K562 (cell line): ENCODE measurements around the gene KCNAB2. TPM values are rescaled to one million over a fixed set of nuclear protein-coding genes. Genes with fewer than 3 reads are reported as not detected.

Source experiments
- ATAC-seq: fragments of 200-7000 bp; cut with Tn5 transposase; 3 replicates; pipeline ENCODE4 v1.9.1; 2020; ENCODE audit warnings: moderate library complexity
- BruUV-seq: library from RNA; stranded (reverse); fragments of 400-500 nt; replicated peaks from 2 replicates; lab custom pipeline; 2021; lab: Mats Ljungman, UMichigan
- CTCF ChIA-PET: fragments of 300-600 bp; formaldehyde crosslinking; extraction: SDS; loops from one replicate; lab custom pipeline; 2021; ENCODE audit warnings: low intra/inter-chr PET ratio; lab: Yijun Ruan, JAX
- POLR2A ChIA-PET: fragments of 300-600, 350-650 bp; sonication (Branson Sonifier 250); formaldehyde crosslinking; extraction: SDS; loops from one replicate; lab custom pipeline; 2021; ENCODE audit warnings: antibody characterized with exemption, inconsistent platforms; lab: Yijun Ruan, JAX
- DNase-seq, 4 experiments: peaks; one replicate each; pipeline versions ENCODE4 v3.0.0 to v3.0.0-alpha.2; 2011 to 2018; ENCODE audit warnings: low spot score in 3 of 4, mixed read lengths in 3 of 4; ENCODE audit errors: extremely low read depth in 1 of 4
- FAIRE-seq: peaks from 2 replicates; lab custom pipeline; 2011; peaks lifted over from hg19 to GRCh38; lab: Jason Lieb, UNC
- H2AFZ ChIP-seq: 2 replicates; pipeline ENCODE4 v1.6.0; 2011; ENCODE audit warnings: low read depth, low read length, control low read depth, inconsistent platforms
- H3K27ac ChIP-seq: fragments of 200-600 bp; 3 replicates; pipeline ENCODE4 v1.8.0; 2011; ENCODE audit warnings: low read depth, mild to moderate bottlenecking, control low read depth, inconsistent platforms, low read length, moderate library complexity, mixed read lengths; ENCODE audit errors: extremely low read depth
- H3K27me3 ChIP-seq, 2 experiments: fragments of 300-600 bp in 1 of 2; 2 replicates in 1 of 2; 3 replicates in 1 of 2; pipeline versions ENCODE4 v1.6.0 to v1.8.0; 2011; ENCODE audit warnings: inconsistent platforms in 2 of 2, low read length in 2 of 2, mild to moderate bottlenecking in 1 of 2, mixed read lengths in 1 of 2, moderate library complexity in 1 of 2; ENCODE audit not compliant: control insufficient read depth in 2 of 2, insufficient read depth in 2 of 2
- H3K36me3 ChIP-seq: fragments of 300-600 bp; 3 replicates; pipeline ENCODE4 v1.8.0; 2011; ENCODE audit warnings: mild to moderate bottlenecking, low read length, inconsistent platforms; ENCODE audit not compliant: control insufficient read depth, insufficient read depth
- H3K4me1 ChIP-seq, 2 experiments: fragments of 200-600 bp in 1 of 2; replicated peaks in 1 of 2; 2 replicates in 1 of 2; 3 replicates in 1 of 2; pipeline versions ENCODE4 v1.5.1 to v1.8.0; 2011; ENCODE audit warnings: inconsistent platforms in 2 of 2, low read length in 2 of 2, mild to moderate bottlenecking in 1 of 2, mixed read lengths in 1 of 2, moderate library complexity in 1 of 2; ENCODE audit not compliant: control insufficient read depth in 2 of 2, insufficient read depth in 2 of 2
- H3K4me2 ChIP-seq: 2 replicates; pipeline ENCODE4 v1.6.1; 2011; ENCODE audit warnings: low read length, control low read depth, inconsistent platforms, mixed read lengths; ENCODE audit not compliant: insufficient read depth
- H3K4me3 ChIP-seq: fragments of 200-600 bp; sonication (generic), shearing (Covaris generic); 2 replicates; pipeline ENCODE4 v1.5.1; 2016; ENCODE audit warnings: control low read depth, inconsistent platforms
- H3K79me2 ChIP-seq: fragments of 200-600 bp; 3 replicates; pipeline ENCODE4 v1.8.0; 2011; ENCODE audit warnings: low read length, inconsistent platforms; ENCODE audit not compliant: control insufficient read depth, insufficient read depth
- H3K9ac ChIP-seq, 2 experiments: 2 replicates each; pipeline versions ENCODE4 v1.6.0 to v1.6.1; 2011; ENCODE audit warnings: low read depth in 2 of 2, low read length in 2 of 2, control low read depth in 1 of 2, inconsistent platforms in 1 of 2, mild to moderate bottlenecking in 1 of 2, mixed read lengths in 1 of 2; ENCODE audit not compliant: insufficient read depth in 1 of 2
- H3K9me1 ChIP-seq: one replicate; pipeline ENCODE4 v1.6.0; 2011; ENCODE audit warnings: inconsistent platforms, mild to moderate bottlenecking, low read length, moderate library complexity; ENCODE audit not compliant: control insufficient read depth, insufficient read depth
- H3K9me3 ChIP-seq: replicated peaks from 2 replicates; pipeline ENCODE4 v1.5.1; 2011; ENCODE audit warnings: low read depth, low read length, inconsistent platforms; ENCODE audit not compliant: control insufficient read depth, insufficient read depth
- H4K20me1 ChIP-seq: replicated peaks from 2 replicates; pipeline ENCODE4 v1.6.1; 2011; ENCODE audit warnings: low read length, inconsistent platforms, mixed read lengths; ENCODE audit not compliant: control insufficient read depth, insufficient read depth
- ARID4B ChIP-seq: sonication (generic); formaldehyde crosslinking; IDR thresholded peaks from 2 replicates; pipeline ENCODE4 v1.8.0; 2022; ENCODE audit warnings: mild to moderate bottlenecking, missing genetic modification reagents
- CSDE1 ChIP-seq, 2 experiments: fragments of 450-650 bp; IDR thresholded peaks; 2 replicates each; pipeline ENCODE4 v1.6.1; 2016; ENCODE audit warnings: mild to moderate bottlenecking in 1 of 2
- ETV1 ChIP-seq: fragments of 450-650 bp; conservative IDR thresholded peaks from 2 replicates; pipeline ENCODE4 v1.6.1; 2016; ENCODE audit warnings: missing genetic modification characterization, control low read depth, low read depth, missing compliant biosample characterization
- GABPB1 ChIP-seq: sonication (generic); formaldehyde crosslinking; IDR thresholded peaks from 2 replicates; pipeline ENCODE4 v1.8.0; 2022; ENCODE audit warnings: mild to moderate bottlenecking, missing genetic modification reagents
- GTF2F1 ChIP-seq: IDR thresholded peaks from 2 replicates; pipeline ENCODE4 v1.6.1; 2011; ENCODE audit warnings: low read depth, low read length, improper control_type of control experiment
- KDM4B ChIP-seq, 2 experiments: fragments of 450-650 bp in 1 of 2; sonication (generic) in 1 of 2; IDR thresholded peaks; 2 replicates each; pipeline ENCODE4 v1.6.1; 2016 to 2017; ENCODE audit warnings: borderline replicate concordance in 2 of 2, antibody characterized with exemption in 1 of 2, low read depth in 1 of 2, mild to moderate bottlenecking in 1 of 2
- MED1 ChIP-seq: sonication (generic); formaldehyde crosslinking; IDR thresholded peaks from 2 replicates; pipeline ENCODE4 v1.8.1; 2023; ENCODE audit warnings: missing genetic modification reagents, borderline replicate concordance
- MITF ChIP-seq: IDR thresholded peaks from 2 replicates; pipeline ENCODE4 v1.6.1; 2014; ENCODE audit warnings: antibody characterized with exemption
- PHF8 ChIP-seq: fragments of 200-600 bp; sonication (generic); IDR thresholded peaks from 2 replicates; pipeline ENCODE4 v1.6.1; 2012; ENCODE audit warnings: mixed run types, mild to moderate bottlenecking, inconsistent platforms, low read length, moderate library complexity, borderline replicate concordance
- TFAP4 ChIP-seq: sonication (generic); formaldehyde crosslinking; IDR thresholded peaks from 2 replicates; pipeline ENCODE4 v1.8.0; 2022; ENCODE audit warnings: missing genetic modification reagents, mild to moderate bottlenecking, moderate library complexity, borderline replicate concordance
- ZFP36 ChIP-seq: fragments of 150-350 bp; IDR thresholded peaks from 2 replicates; pipeline ENCODE4 v1.6.1; 2018; ENCODE audit warnings: low read length, low read depth; ENCODE audit not compliant: partially characterized antibody
- ZNF165 ChIP-seq: fragments of 250-450 bp; sonication (Bioruptor Pico); IDR thresholded peaks from 2 replicates; pipeline ENCODE4 v1.4.0; 2020; ENCODE audit warnings: borderline replicate concordance
- ZNF282 ChIP-seq: sonication (generic); formaldehyde crosslinking; IDR thresholded peaks from 2 replicates; pipeline ENCODE4 v1.8.1; 2023; ENCODE audit warnings: missing genetic modification reagents
- WGBS: fragments of 100-300 bp; shearing (Covaris generic); methylation state at CpG from one replicate; pipeline ENCODE4 v1.1.6; 2016; ENCODE audit warnings: low coverage, mixed read lengths; ENCODE audit not compliant: insufficient coverage; ENCODE audit errors: missing lambda C conversion rate; 5-methylcytosine and 5-hydroxymethylcytosine counted together
- in situ Hi-C: fragments of 300-500 bp; cut with MboI; formaldehyde crosslinking; loops from 4 replicates; pipeline ENCODE4 v1.15.0; 2018; ENCODE audit warnings: inconsistent platforms, mixed read lengths
- intact Hi-C: fragments of 100-400 bp; cut with micrococcal nuclease; formaldehyde crosslinking; loops from 2 replicates; pipeline ENCODE4 v1.14.2; 2022
- polyA plus RNA-seq, 8 experiments: library from polyadenylated mRNA; depleted of rRNA in 4 of 8; stranded (reverse) in 5 of 8; unstranded in 3 of 8; fragments of >200 nt; fragmentation: Nextera tagmentation in 2 of 8; fragmentation: Illumina TruSeq in 1 of 8; extraction: Ambion mirVana in 2 of 8; extraction: Trizol in 1 of 8; gene quantifications; 2 replicates each; pipeline versions ENCODE4 v1.2.1 to v1.2.3, GENCODE V29; 2011 to 2014; ENCODE audit warnings: inconsistent platforms in 1 of 8, missing spikeins in 1 of 8
- total RNA-seq, 7 experiments: library from RNA; depleted of rRNA in 6 of 7; stranded (reverse); fragments of >200 nt in 6 of 7; fragmentation: Illumina TruSeq in 2 of 7; extraction: Trizol in 2 of 7; gene quantifications; 2 replicates each; pipeline versions ENCODE4 v1.2.1 to v1.2.3, GENCODE V29; 2011 to 2021; ENCODE audit warnings: low replicate concordance in 1 of 7
- TF ChIP-seq, protein P1 (sequence below): fragments of 250-450 bp; sonication (Bioruptor Pico); IDR thresholded peaks from 2 replicates; pipeline ENCODE4 v1.5.0; 2021

KCNAB2 gene
- total and polyA plus RNA-seq, 9 of the 15 experiments (the other 6 are each of a cell fraction or from before 2014, with no cell fraction given), result 1.8 to 15.8 (median 7.1) TPM

GRCh38 chr1:6105763-6106162 is 60.1 kb downstream of the KCNAB2 start:
- FAIRE-seq, result peak; percentile 73
- intact Hi-C loops, result no loop called here
- Histone ChIP-seq H3K9me3 (no peaks in the 10 kb centered on the region), H3K27ac (no peak overlapping the region), H3K4me2 (no peak overlapping the region), H3K27me3 (peaks cover 17 to 54% of the 10 kb centered on the region in 2 experiments; a peak in 4 of 5 replicates), H2AFZ (peak overlapping the region; percentile 14), H3K4me1 (peaks cover 0 to 29% of the 10 kb centered on the region in 2 experiments; a peak in 2 of 5 replicates), H3K79me2 (no peaks in the 10 kb centered on the region), H4K20me1 (peaks cover 12% of the 10 kb centered on the region; the same call in 1 of the 2 replicates), H3K4me3 (no peak overlapping the region), H3K9me1 (no peaks in the 10 kb centered on the region), H3K36me3 (no peaks in the 10 kb centered on the region), H3K9ac (0 out of 4 replicates have a peak overlapping the region, but pooled peaks of 1 of the 2 experiments have one; percentile 7)
- ChIA-PET CTCF (no interaction called here), POLR2A (interaction anchor here (0.6 to 1.0 kb wide), 2 partner anchors 11 to 111 kb away, joined by 3 read pairs; no protein-coding TSS in a partner anchor)
- in situ Hi-C loops, result no loop called here
- no TSS peak for BruUV-seq
- peak in 2 of 4 experiments; percentile 55 to 56 for DNase-seq
- 12% methylated on average over 7 of the region's 7 CpGs for WGBS
- peak; percentile 66 for ATAC-seq
- TF ChIP-seq TFAP4 (0 out of 2 replicates have a peak, but pooled peaks have one; percentile 13), ETV1 (tag) (no peak), KDM4B (IDR thresholded peaks at IDR 0.05; ENCODE audit: borderline replicate concordance in 2 of 2, low read depth in 1 of 2) (no peak), ARID4B (CRISPR knock-in tag) (no peak), GTF2F1 (no peak), ZFP36 (no peak), MITF (no peak), MED1 (CRISPR knock-in tag) (no peak), PHF8 (no peak), ZNF165 (no peak), ZNF282 (CRISPR knock-in tag) (no peak), GABPB1 (peak; percentile 26; the same call in 1 of the 2 replicates), CSDE1 (IDR thresholded peaks at IDR 0.05) (no peak)
- TF ChIP-seq, protein P1, sequence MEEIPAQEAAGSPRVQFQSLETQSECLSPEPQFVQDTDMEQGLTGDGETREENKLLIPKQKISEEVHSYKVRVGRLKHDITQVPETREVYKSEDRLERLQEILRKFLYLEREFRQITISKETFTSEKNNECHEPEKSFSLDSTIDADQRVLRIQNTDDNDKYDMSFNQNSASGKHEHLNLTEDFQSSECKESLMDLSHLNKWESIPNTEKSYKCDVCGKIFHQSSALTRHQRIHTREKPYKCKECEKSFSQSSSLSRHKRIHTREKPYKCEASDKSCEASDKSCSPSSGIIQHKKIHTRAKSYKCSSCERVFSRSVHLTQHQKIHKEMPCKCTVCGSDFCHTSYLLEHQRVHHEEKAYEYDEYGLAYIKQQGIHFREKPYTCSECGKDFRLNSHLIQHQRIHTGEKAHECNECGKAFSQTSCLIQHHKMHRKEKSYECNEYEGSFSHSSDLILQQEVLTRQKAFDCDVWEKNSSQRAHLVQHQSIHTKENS (CRISPR knock-in tag), result no peak
